Measurements from ENCODE around the gene DGAT2L6.

Gene DGAT2L6

GRCh38 chrX:70176938-70177533 is at the start of gene DGAT2L6:
TSS of gene DGAT2L6 (plus strand) at chrX:70177483. CDS start at chrX:70177583, 100 bp downstream.
- no peaks in the 10 kb centered on the region for H3K4me1 ChIP-seq (ENCODE audit: control insufficient read depth, insufficient read depth, low read length)
- H3K36me3 ChIP-seq (ENCODE audit: control insufficient read depth, insufficient read depth, low read length), result no peaks in the 10 kb centered on the region
- H3K4me3 ChIP-seq (ENCODE audit: low read length), result no peak within 1 kb of the TSS
- no peaks in the 10 kb centered on the region for H3K27me3 ChIP-seq (ENCODE audit: control insufficient read depth, insufficient read depth, low read length)
- no peak within 1 kb of the TSS for H3K9ac ChIP-seq (ENCODE audit: low read length)
- H3K27ac ChIP-seq (ENCODE audit: low read depth, low read length), result no peak within 1 kb of the TSS

- Histone ChIP-seq H3K36me3 (ENCODE audit: control insufficient read depth, insufficient read depth, low read length) (no peaks in the 10 kb centered on the region), H3K27me3 (ENCODE audit: control insufficient read depth, insufficient read depth, low read length) (no peaks in the 10 kb centered on the region), H3K4me3 (ENCODE audit: low read length) (no peak overlapping the region), H3K4me1 (ENCODE audit: control insufficient read depth, insufficient read depth, low read length) (no peaks in the 10 kb centered on the region), H3K27ac (ENCODE audit: low read depth, low read length) (no peak overlapping the region), H3K9ac (ENCODE audit: low read length) (no peak overlapping the region)
Measured at GRCh38 chrX:70128071-70128470, 49.2 kb upstream of the DGAT2L6 start.

- H3K27ac ChIP-seq (ENCODE audit: low read depth, low read length), result no peak overlapping the region
- no peaks in the 10 kb centered on the region for H3K36me3 ChIP-seq (ENCODE audit: control insufficient read depth, insufficient read depth, low read length)
- no peaks in the 10 kb centered on the region for H3K4me1 ChIP-seq (ENCODE audit: control insufficient read depth, insufficient read depth, low read length)
- no peaks in the 10 kb centered on the region for H3K27me3 ChIP-seq (ENCODE audit: control insufficient read depth, insufficient read depth, low read length)
- no peak overlapping the region for H3K4me3 ChIP-seq (ENCODE audit: low read length)
- no peak overlapping the region for H3K9ac ChIP-seq (ENCODE audit: low read length)
Measured at GRCh38 chrX:70129816-70130215, 47.5 kb upstream of the DGAT2L6 start.

- no peak overlapping the region for H3K4me3 ChIP-seq (ENCODE audit: low read length)
- H3K27me3 ChIP-seq (ENCODE audit: control insufficient read depth, insufficient read depth, low read length), result no peaks in the 10 kb centered on the region
- no peak overlapping the region for H3K9ac ChIP-seq (ENCODE audit: low read length)
- no peak overlapping the region for H3K27ac ChIP-seq (ENCODE audit: low read depth, low read length)
- H3K36me3 ChIP-seq (ENCODE audit: control insufficient read depth, insufficient read depth, low read length), result peaks cover 2% of the 10 kb centered on the region
- H3K4me1 ChIP-seq (ENCODE audit: control insufficient read depth, insufficient read depth, low read length), result no peaks in the 10 kb centered on the region
Measured at GRCh38 chrX:70132224-70132623, 45.1 kb upstream of the DGAT2L6 start.

GRCh38 chrX:70132877-70133302 is 44.4 kb upstream of the DGAT2L6 start:
- H3K4me1 ChIP-seq (ENCODE audit: control insufficient read depth, insufficient read depth, low read length), result no peaks in the 10 kb centered on the region
- H3K4me3 ChIP-seq (ENCODE audit: low read length), result peak overlapping the region; percentile 82
- no peaks in the 10 kb centered on the region for H3K27me3 ChIP-seq (ENCODE audit: control insufficient read depth, insufficient read depth, low read length)
- H3K27ac ChIP-seq (ENCODE audit: low read depth, low read length), result no peak overlapping the region
- peaks cover 2% of the 10 kb centered on the region for H3K36me3 ChIP-seq (ENCODE audit: control insufficient read depth, insufficient read depth, low read length)
- H3K9ac ChIP-seq (ENCODE audit: low read length), result no peak overlapping the region

- Histone ChIP-seq H3K4me1 (ENCODE audit: control insufficient read depth, insufficient read depth, low read length) (no peaks in the 10 kb centered on the region), H3K4me3 (ENCODE audit: low read length) (peak within 1 kb of the TSS; percentile 82), H3K27ac (ENCODE audit: low read depth, low read length) (peak within 1 kb of the TSS; percentile 68), H3K27me3 (ENCODE audit: control insufficient read depth, insufficient read depth, low read length) (no peaks in the 10 kb centered on the region), H3K9ac (ENCODE audit: low read length) (peak within 1 kb of the TSS; percentile 64), H3K36me3 (ENCODE audit: control insufficient read depth, insufficient read depth, low read length) (peaks cover 2% of the 10 kb centered on the region)
Measured at GRCh38 chrX:70133303-70134115, 43.8 kb upstream of the DGAT2L6 start, which contains the start of gene IGBP1. TSS of gene IGBP1 (plus strand) at chrX:70133447. CDS start at chrX:70133948, 501 bp downstream.

GRCh38 chrX:70134116-70134477 is 43.2 kb upstream of the DGAT2L6 start:
- Histone ChIP-seq H3K36me3 (ENCODE audit: control insufficient read depth, insufficient read depth, low read length) (peaks cover 2% of the 10 kb centered on the region), H3K27me3 (ENCODE audit: control insufficient read depth, insufficient read depth, low read length) (no peaks in the 10 kb centered on the region), H3K27ac (ENCODE audit: low read depth, low read length) (peak overlapping the region; percentile 64), H3K4me3 (ENCODE audit: low read length) (peak overlapping the region; percentile 71), H3K4me1 (ENCODE audit: control insufficient read depth, insufficient read depth, low read length) (no peaks in the 10 kb centered on the region), H3K9ac (ENCODE audit: low read length) (peak overlapping the region; percentile 64)

GRCh38 chrX:70138622-70139021 is 38.7 kb upstream of the DGAT2L6 start:
- H3K27me3 ChIP-seq (ENCODE audit: control insufficient read depth, insufficient read depth, low read length), result no peaks in the 10 kb centered on the region
- no peak overlapping the region for H3K27ac ChIP-seq (ENCODE audit: low read depth, low read length)
- no peak overlapping the region for H3K4me3 ChIP-seq (ENCODE audit: low read length)
- peaks cover 2% of the 10 kb centered on the region for H3K36me3 ChIP-seq (ENCODE audit: control insufficient read depth, insufficient read depth, low read length)
- no peak overlapping the region for H3K9ac ChIP-seq (ENCODE audit: low read length)
- no peaks in the 10 kb centered on the region for H3K4me1 ChIP-seq (ENCODE audit: control insufficient read depth, insufficient read depth, low read length)

- Histone ChIP-seq H3K9ac (ENCODE audit: low read length) (no peak overlapping the region), H3K27me3 (ENCODE audit: control insufficient read depth, insufficient read depth, low read length) (no peaks in the 10 kb centered on the region), H3K36me3 (ENCODE audit: control insufficient read depth, insufficient read depth, low read length) (peaks cover 2% of the 10 kb centered on the region), H3K4me3 (ENCODE audit: low read length) (no peak overlapping the region), H3K27ac (ENCODE audit: low read depth, low read length) (no peak overlapping the region), H3K4me1 (ENCODE audit: control insufficient read depth, insufficient read depth, low read length) (no peaks in the 10 kb centered on the region)
Measured at GRCh38 chrX:70139736-70140135, 37.5 kb upstream of the DGAT2L6 start.

- Histone ChIP-seq H3K4me3 (ENCODE audit: low read length) (no peak overlapping the region), H3K4me1 (ENCODE audit: control insufficient read depth, insufficient read depth, low read length) (no peaks in the 10 kb centered on the region), H3K36me3 (ENCODE audit: control insufficient read depth, insufficient read depth, low read length) (no peaks in the 10 kb centered on the region), H3K9ac (ENCODE audit: low read length) (no peak overlapping the region), H3K27me3 (ENCODE audit: control insufficient read depth, insufficient read depth, low read length) (no peaks in the 10 kb centered on the region), H3K27ac (ENCODE audit: low read depth, low read length) (no peak overlapping the region)
Measured at GRCh38 chrX:70141373-70141772, 35.9 kb upstream of the DGAT2L6 start.

GRCh38 chrX:70166601-70167590 is 10.4 kb upstream of the DGAT2L6 start:
- Histone ChIP-seq H3K27me3 (ENCODE audit: control insufficient read depth, insufficient read depth, low read length) (no peaks in the 10 kb centered on the region), H3K27ac (ENCODE audit: low read depth, low read length) (no peak overlapping the region), H3K4me3 (ENCODE audit: low read length) (no peak overlapping the region), H3K36me3 (ENCODE audit: control insufficient read depth, insufficient read depth, low read length) (peaks cover 3% of the 10 kb centered on the region), H3K4me1 (ENCODE audit: control insufficient read depth, insufficient read depth, low read length) (no peaks in the 10 kb centered on the region), H3K9ac (ENCODE audit: low read length) (no peak overlapping the region)

All from rectal smooth muscle tissue (tissue), 1 donor.